ENCODE data around the gene TIMM13.

TIMM13 gene

DNA sequence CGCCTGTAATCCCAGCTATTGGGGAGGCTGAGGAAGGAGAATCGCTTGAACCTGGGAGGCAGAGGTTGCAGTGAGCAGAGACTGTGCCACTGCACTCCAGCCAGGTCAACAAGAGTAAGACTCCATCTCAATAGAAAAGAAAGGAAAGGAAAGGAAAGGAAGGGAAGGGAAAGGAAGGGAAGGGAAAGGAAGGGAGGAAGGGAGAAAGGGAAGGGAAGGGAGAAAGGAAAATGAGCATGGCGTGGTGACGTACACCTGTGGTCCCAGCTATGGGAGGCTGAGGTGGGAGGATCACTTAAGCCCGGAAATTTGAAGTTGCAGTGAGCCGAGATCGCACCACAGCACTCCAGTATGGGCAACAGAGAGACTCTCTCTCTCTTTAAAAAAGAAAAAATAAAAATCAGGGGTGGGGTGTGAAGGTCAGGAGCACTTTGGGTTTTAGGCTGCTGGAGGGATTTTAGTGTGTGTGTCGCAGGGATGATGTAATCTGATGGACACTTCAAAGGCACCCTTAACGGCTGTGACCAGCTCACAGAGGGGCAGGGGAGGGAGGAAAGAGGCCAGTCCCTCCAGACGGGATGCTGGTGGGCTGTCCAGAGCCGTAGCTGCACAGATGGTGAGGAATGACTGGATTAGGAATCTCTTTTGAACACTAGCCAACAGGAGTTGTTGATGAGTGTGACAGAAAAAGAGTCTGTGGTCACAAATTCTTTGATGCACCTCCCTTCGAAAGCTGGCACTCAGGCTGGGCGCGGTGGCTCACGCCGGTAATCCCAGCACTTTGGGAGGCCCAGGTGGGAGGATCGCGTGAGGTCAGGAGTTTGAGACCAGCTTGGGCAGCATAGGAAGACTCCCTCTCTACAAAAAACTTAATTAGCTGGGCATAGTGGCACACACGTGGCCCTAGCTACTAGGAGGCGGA, 39.8 kb downstream of the TIMM13 start:
- no peak overlapping the region for H3K4me3 ChIP-seq (ENCODE audit: low read depth, low read length)
- TF ChIP-seq, protein P1, sequence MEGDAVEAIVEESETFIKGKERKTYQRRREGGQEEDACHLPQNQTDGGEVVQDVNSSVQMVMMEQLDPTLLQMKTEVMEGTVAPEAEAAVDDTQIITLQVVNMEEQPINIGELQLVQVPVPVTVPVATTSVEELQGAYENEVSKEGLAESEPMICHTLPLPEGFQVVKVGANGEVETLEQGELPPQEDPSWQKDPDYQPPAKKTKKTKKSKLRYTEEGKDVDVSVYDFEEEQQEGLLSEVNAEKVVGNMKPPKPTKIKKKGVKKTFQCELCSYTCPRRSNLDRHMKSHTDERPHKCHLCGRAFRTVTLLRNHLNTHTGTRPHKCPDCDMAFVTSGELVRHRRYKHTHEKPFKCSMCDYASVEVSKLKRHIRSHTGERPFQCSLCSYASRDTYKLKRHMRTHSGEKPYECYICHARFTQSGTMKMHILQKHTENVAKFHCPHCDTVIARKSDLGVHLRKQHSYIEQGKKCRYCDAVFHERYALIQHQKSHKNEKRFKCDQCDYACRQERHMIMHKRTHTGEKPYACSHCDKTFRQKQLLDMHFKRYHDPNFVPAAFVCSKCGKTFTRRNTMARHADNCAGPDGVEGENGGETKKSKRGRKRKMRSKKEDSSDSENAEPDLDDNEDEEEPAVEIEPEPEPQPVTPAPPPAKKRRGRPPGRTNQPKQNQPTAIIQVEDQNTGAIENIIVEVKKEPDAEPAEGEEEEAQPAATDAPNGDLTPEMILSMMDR (IDR thresholded peaks at IDR 0.05; ENCODE audit: low read depth, low read length): no peak
- peaks cover 13% of the 10 kb centered on the region; the same call in 1 of the 2 replicates for H3K4me1 ChIP-seq
- peaks cover 5% of the 10 kb centered on the region for H3K9me3 ChIP-seq
- H3K36me3 ChIP-seq: no peaks in the 10 kb centered on the region
- DNase-seq: no peak
- no peaks in the 10 kb centered on the region for H3K27me3 ChIP-seq

DNA sequence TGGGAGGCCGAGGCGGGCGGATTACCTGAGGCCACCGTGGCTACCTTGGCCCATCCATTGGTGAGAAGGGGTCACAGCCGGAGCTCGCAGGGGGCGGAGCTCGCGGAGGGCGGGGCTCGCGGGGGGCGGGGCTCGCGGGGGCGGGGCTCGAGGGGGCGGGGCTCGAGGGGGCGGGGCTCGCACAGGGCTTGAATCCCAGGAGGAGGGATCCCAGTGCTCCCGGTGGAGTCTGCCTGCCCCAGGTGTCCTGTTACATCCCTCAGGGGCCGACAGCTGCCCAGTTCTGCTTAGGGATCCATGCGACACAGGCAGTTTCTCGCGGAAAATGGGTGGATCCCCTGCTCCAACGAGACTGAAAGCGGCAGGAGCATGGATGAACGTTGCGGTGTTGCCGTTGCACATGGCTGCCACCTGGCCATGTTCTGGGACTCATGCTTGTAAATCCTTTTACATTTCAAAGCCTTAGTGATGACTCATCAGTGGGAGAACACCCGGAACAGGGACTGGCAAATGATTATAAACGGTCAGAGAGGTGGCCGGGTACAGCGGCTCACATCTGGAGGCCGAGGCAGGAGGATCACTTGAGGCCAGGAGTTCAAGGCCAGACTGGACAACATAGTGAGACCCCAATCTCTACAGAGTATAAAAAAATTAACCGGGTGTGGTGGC, 42.2 kb downstream of the TIMM13 start:
- peaks cover 10% of the 10 kb centered on the region; the same call in 1 of the 2 replicates for H3K4me1 ChIP-seq
- H3K27me3 ChIP-seq: no peaks in the 10 kb centered on the region
- H3K36me3 ChIP-seq: no peaks in the 10 kb centered on the region
- peak; percentile 80 for DNase-seq
- peaks cover 9% of the 10 kb centered on the region for H3K9me3 ChIP-seq
- peak overlapping the region; percentile 25; the same call in 1 of the 2 replicates for H3K4me3 ChIP-seq (ENCODE audit: low read depth, low read length)
- TF ChIP-seq, protein P1 (IDR thresholded peaks at IDR 0.05; ENCODE audit: low read depth, low read length): no peak

DNA sequence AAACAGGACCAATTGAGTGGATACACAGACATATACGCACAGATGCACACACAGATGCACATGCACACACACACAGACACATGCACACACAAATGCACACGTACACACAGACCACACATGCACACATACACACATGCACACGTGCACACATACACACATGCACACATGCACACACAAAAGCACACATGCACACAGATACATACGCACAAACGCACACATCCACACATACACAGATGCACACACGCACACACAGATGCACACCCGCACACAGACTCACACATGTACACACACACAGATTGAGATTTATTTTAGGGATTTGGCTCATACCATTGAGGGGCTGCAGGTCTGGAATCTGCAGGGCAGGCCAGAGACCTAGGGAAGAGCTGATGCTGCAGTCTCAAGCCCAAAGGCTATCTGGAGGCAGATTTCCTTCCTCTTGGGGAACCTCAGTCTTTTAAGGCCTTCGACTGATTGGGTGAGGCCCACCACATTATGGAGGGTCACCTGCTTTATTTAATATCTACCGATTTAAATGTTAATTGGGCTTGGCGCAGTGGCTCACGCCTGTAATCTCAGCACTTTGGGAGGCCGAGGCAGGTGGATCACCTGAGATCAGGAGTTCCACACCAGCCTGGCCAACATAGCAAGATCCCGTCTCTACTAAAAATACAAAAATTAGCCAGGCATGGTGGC, 44.7 kb downstream of the TIMM13 start:
- Histone ChIP-seq H3K27me3 (no peaks in the 10 kb centered on the region), H3K36me3 (no peaks in the 10 kb centered on the region), H3K4me1 (peaks cover 10% of the 10 kb centered on the region; the same call in 1 of the 2 replicates), H3K4me3 (ENCODE audit: low read depth, low read length) (no peak overlapping the region), H3K9me3 (peaks cover 13% of the 10 kb centered on the region)
- TF ChIP-seq, protein P1 (IDR thresholded peaks at IDR 0.05; ENCODE audit: low read depth, low read length): no peak
- no peak for DNase-seq

DNA sequence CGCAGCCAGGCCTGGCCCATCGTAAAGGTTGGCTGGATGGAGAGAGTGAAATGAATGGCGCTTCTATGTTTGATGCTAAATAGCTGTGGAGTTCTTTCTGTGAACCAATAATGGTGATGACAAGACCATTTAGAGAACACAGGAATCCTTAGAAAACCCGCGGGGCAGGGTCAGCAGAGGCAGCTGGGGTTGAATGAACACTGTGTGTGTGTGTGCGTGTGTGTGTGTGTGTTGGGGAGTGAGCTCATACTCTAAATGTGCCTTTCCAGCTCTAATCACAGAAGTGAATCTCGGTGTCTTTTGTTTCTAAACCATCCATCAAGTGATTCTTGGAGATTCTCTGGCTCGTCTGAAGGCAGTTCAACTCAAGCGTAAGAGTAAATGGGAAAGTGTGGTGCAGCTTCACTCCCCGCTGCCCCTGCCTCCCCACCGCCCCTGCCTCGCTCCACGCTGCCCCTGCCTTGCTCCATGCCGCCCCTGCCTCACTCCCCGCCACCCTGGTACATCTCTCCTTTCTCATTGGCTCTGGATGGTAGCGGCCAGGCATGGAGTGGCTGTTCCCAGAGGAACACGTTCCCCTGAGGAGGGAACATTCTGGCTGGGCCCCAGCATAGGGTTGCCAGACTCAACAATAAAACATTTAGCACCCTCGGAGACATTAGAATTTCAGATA, 46.1 kb downstream of the TIMM13 start:
- TF ChIP-seq, protein P1 (IDR thresholded peaks at IDR 0.05; ENCODE audit: low read depth, low read length): no peak
- Histone ChIP-seq H3K4me1 (peaks cover 10% of the 10 kb centered on the region; the same call in 1 of the 2 replicates), H3K27me3 (no peaks in the 10 kb centered on the region), H3K36me3 (no peaks in the 10 kb centered on the region), H3K4me3 (ENCODE audit: low read depth, low read length) (no peak overlapping the region), H3K9me3 (peaks cover 13% of the 10 kb centered on the region)
- no peak for DNase-seq

DNA sequence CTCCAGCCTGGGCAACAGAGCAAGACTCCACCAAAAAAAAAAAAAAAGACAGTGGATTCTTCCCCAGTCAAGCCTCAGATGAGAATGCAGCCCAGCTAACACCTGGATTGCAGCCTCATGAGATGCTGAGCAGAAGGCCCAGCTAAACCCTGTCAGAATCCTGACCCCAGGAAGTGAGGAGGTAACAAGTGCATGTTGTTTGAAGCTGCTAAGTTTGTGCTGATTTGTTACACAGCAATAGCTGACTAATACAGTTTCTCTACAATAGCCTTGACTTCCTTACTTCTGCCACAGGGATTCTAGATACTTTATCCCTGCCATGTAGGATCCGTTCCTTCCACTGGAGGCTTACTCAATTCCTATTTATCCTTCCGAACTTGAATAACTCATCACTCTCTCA, 46.8 kb downstream of the TIMM13 start:
- H3K27me3 ChIP-seq: no peaks in the 10 kb centered on the region
- peaks cover 9% of the 10 kb centered on the region for H3K4me1 ChIP-seq

More for the DNA sequence above, 46.8 kb downstream of the TIMM13 start:
- Histone ChIP-seq H3K4me3 (ENCODE audit: low read depth, low read length) (no peak overlapping the region), H3K36me3 (no peaks in the 10 kb centered on the region), H3K9me3 (peaks cover 17% of the 10 kb centered on the region)
- no peak for DNase-seq
- TF ChIP-seq, protein P1 (IDR thresholded peaks at IDR 0.05; ENCODE audit: low read depth, low read length): no peak

Data from BE2C (cell line).